ENCODE results near the gene UMAD1.

UMAD1 gene

DNA sequence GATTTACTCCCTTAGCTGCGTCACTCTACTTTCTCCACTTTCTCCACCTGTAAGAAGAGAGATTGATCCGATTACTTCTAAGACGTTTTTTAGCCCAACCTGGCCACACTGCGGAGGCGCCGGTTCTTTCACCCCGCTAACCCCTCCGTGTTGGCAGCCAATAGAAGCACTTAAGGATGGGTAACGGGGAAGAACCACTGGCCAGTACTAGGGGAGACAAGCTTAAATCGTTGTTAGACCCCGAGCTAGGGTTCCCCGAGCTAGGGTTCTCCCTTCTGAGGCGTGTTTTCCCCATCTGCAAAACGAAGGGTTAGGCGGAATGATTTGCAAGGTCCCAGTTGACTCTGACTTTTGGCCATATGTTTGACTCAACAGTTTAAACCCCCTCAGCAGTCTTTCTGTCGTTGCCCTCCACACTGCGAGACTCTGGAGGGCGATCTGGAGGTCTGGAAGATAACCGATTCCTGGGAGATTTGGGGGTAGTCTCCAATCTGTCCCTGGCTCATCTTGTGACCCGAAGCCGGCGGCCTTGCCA lies 644 bp downstream of the UMAD1 start:
- Histone ChIP-seq H3K79me1 (replicated peaks; ENCODE audit: low read length, poor library complexity, severe bottlenecking) (peaks cover 22% of the 10 kb centered on the region), H3K18ac (ENCODE audit: low read depth in 1 of 2, low read length in 2 of 2) (peak overlapping the region in 1 of 2 experiments; percentile 14), H3K9ac (ENCODE audit: low read length) (peak overlapping the region; percentile 92), H4K8ac (ENCODE audit: low read length) (peak overlapping the region; percentile 43), H2BK12ac (ENCODE audit: low read length in 2 of 2) (no peak overlapping the region), H3K36me3 (ENCODE audit: control insufficient read depth in 1 of 2, insufficient read depth in 2 of 2, low read depth in 1 of 2, low read length in 2 of 2) (peaks cover 0 to 17% of the 10 kb centered on the region in 2 experiments), H3K4ac (ENCODE audit: low read depth in 1 of 2, low read length in 2 of 2) (no peak overlapping the region), H2AK5ac (ENCODE audit: low read length, severe bottlenecking) (no peak overlapping the region), H3K14ac (ENCODE audit: low read length in 2 of 2) (no peak overlapping the region), H2BK120ac (ENCODE audit: low read depth, low read length) (no peak overlapping the region), H3K9me3 (ENCODE audit: control insufficient read depth, low read length) (no peaks in the 10 kb centered on the region), H3K27ac (ENCODE audit: low read length, poor library complexity, severe bottlenecking) (peak overlapping the region; percentile 79), H3K4me3 (ENCODE audit: insufficient read depth in 1 of 2, low read depth in 1 of 2, low read length in 2 of 2) (peak overlapping the region; percentile 86 to 95), H2BK15ac (ENCODE audit: low read depth, poor library complexity, severe bottlenecking) (no peak overlapping the region), H2AFZ (ENCODE audit: low read depth, low read length) (peak overlapping the region; percentile 92), H3K4me1 (ENCODE audit: control insufficient read depth, insufficient read depth, low read depth, low read length) (peaks cover 5% of the 10 kb centered on the region), H2BK5ac (ENCODE audit: low read depth, low read length, poor library complexity, severe bottlenecking) (no peak overlapping the region), H3K27me3 (ENCODE audit: control insufficient read depth in 1 of 2, insufficient read depth in 1 of 2, low read length in 2 of 2) (no peaks in the 10 kb centered on the region), H3K4me2 (ENCODE audit: low read length, poor library complexity, severe bottlenecking) (peak overlapping the region; percentile 82), H3K23ac (ENCODE audit: low read length in 2 of 2) (no peak overlapping the region), H4K91ac (ENCODE audit: low read length) (no peak overlapping the region)
- WGBS: 3% methylated on average over 22 of the region's 22 CpGs
- DNase-seq: no peak

DNA sequence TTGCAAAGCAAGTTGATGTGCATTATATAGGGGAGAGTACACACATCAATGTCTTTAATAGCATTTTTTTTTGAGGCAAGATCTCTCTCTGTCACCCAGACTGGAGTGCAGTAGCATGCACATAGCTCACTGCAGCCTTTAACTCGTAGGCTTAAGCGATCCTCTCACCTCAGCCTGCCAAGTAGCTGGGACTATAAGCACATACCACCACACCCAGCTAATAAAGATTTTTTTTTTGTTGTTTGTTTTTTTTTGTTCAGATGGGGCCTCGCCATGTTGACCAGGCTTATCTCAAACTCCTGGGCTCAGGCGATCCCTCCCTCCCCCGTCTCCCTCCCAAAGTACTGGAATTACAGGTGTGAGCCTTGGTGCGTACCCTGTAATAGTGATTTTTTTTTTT lies 1.5 kb downstream of the UMAD1 start:
- no peak overlapping the region for H3K14ac ChIP-seq (ENCODE audit: low read length in 2 of 2)
- WGBS: 83% methylated on average over 2 of the region's 6 CpGs

DNA sequence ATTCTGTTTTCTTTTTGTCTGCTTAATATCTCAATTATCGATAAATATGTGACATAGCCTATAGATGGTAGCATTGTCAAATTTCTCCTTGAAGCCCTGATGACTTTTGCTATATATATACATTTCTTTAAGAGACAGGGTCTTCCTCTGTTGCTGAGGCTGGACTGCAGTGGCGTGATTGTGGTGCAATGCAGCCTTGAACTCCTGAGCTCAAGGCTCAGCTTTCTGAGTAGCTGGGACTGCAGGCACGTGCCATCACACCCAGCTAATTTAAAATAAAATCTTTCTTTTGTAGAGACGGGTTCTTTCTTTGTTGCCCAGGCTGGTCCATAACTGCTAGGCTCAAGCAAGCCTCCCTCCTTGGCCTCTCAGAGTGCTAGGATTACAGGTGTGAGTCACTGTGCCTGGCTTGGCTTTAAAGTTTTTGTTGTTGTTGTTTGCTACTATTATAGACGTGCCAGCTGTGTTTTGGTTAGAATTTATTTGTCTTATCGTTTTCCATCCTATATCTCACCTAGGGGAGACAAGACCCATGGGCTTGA lies 7.0 kb downstream of the UMAD1 start:
- H3K27me3 ChIP-seq (ENCODE audit: control insufficient read depth in 1 of 2, insufficient read depth in 1 of 2, low read length in 2 of 2): no peaks in the 10 kb centered on the region
- H3K4ac ChIP-seq (ENCODE audit: low read depth in 1 of 2, low read length in 2 of 2): no peak overlapping the region
- H3K18ac ChIP-seq (ENCODE audit: low read depth in 1 of 2, low read length in 2 of 2): no peak overlapping the region
- no peaks in the 10 kb centered on the region for H3K36me3 ChIP-seq (ENCODE audit: control insufficient read depth in 1 of 2, insufficient read depth in 2 of 2, low read depth in 1 of 2, low read length in 2 of 2)
- H2AFZ ChIP-seq (ENCODE audit: low read depth, low read length): no peak overlapping the region
- no peak overlapping the region for H2BK15ac ChIP-seq (ENCODE audit: low read depth, poor library complexity, severe bottlenecking)
- no peak overlapping the region for H4K8ac ChIP-seq (ENCODE audit: low read length)
- no peak overlapping the region for H4K91ac ChIP-seq (ENCODE audit: low read length)
- no peak overlapping the region for H3K23ac ChIP-seq (ENCODE audit: low read length in 2 of 2)
- peaks cover 36% of the 10 kb centered on the region for H3K79me1 ChIP-seq (replicated peaks; ENCODE audit: low read length, poor library complexity, severe bottlenecking)
- no peak overlapping the region for H3K14ac ChIP-seq (ENCODE audit: low read length in 2 of 2)
- H2BK5ac ChIP-seq (ENCODE audit: low read depth, low read length, poor library complexity, severe bottlenecking): no peak overlapping the region
- H3K9me3 ChIP-seq (ENCODE audit: control insufficient read depth, low read length): no peaks in the 10 kb centered on the region
- no peak overlapping the region for H2AK5ac ChIP-seq (ENCODE audit: low read length, severe bottlenecking)
- H2BK120ac ChIP-seq (ENCODE audit: low read depth, low read length): no peak overlapping the region
- H3K4me1 ChIP-seq (ENCODE audit: control insufficient read depth, insufficient read depth, low read depth, low read length): no peaks in the 10 kb centered on the region
- DNase-seq: no peak
- H3K9ac ChIP-seq (ENCODE audit: low read length): no peak overlapping the region
- WGBS: 95% methylated on average over 2 of the region's 6 CpGs
- no peak overlapping the region for H3K4me2 ChIP-seq (ENCODE audit: low read length, poor library complexity, severe bottlenecking)
- no peak overlapping the region for H3K27ac ChIP-seq (ENCODE audit: low read length, poor library complexity, severe bottlenecking)
- H2BK12ac ChIP-seq (ENCODE audit: low read length in 2 of 2): no peak overlapping the region
- no peak overlapping the region for H3K4me3 ChIP-seq (ENCODE audit: insufficient read depth in 1 of 2, low read depth in 1 of 2, low read length in 2 of 2)

More for the DNA sequence above, 1.5 kb downstream of the UMAD1 start:
- Histone ChIP-seq H3K18ac (ENCODE audit: low read depth in 1 of 2, low read length in 2 of 2) (no peak overlapping the region), H2BK120ac (ENCODE audit: low read depth, low read length) (no peak overlapping the region), H3K27me3 (ENCODE audit: control insufficient read depth in 1 of 2, insufficient read depth in 1 of 2, low read length in 2 of 2) (no peaks in the 10 kb centered on the region), H3K36me3 (ENCODE audit: control insufficient read depth in 1 of 2, insufficient read depth in 2 of 2, low read depth in 1 of 2, low read length in 2 of 2) (peaks cover 0 to 9% of the 10 kb centered on the region in 2 experiments), H3K27ac (ENCODE audit: low read length, poor library complexity, severe bottlenecking) (no peak overlapping the region), H3K23ac (ENCODE audit: low read length in 2 of 2) (no peak overlapping the region), H3K79me1 (replicated peaks; ENCODE audit: low read length, poor library complexity, severe bottlenecking) (peaks cover 26% of the 10 kb centered on the region), H3K4me2 (ENCODE audit: low read length, poor library complexity, severe bottlenecking) (no peak overlapping the region), H3K9ac (ENCODE audit: low read length) (peak overlapping the region; percentile 92), H2BK12ac (ENCODE audit: low read length in 2 of 2) (no peak overlapping the region), H2BK5ac (ENCODE audit: low read depth, low read length, poor library complexity, severe bottlenecking) (no peak overlapping the region), H2BK15ac (ENCODE audit: low read depth, poor library complexity, severe bottlenecking) (no peak overlapping the region), H2AFZ (ENCODE audit: low read depth, low read length) (no peak overlapping the region), H3K4me1 (ENCODE audit: control insufficient read depth, insufficient read depth, low read depth, low read length) (peaks cover 5% of the 10 kb centered on the region), H3K4me3 (ENCODE audit: insufficient read depth in 1 of 2, low read depth in 1 of 2, low read length in 2 of 2) (peak overlapping the region in 1 of 2 experiments; percentile 95), H2AK5ac (ENCODE audit: low read length, severe bottlenecking) (no peak overlapping the region), H4K8ac (ENCODE audit: low read length) (no peak overlapping the region), H3K4ac (ENCODE audit: low read depth in 1 of 2, low read length in 2 of 2) (no peak overlapping the region), H4K91ac (ENCODE audit: low read length) (no peak overlapping the region), H3K9me3 (ENCODE audit: control insufficient read depth, low read length) (no peaks in the 10 kb centered on the region)
- no peak for DNase-seq

DNA sequence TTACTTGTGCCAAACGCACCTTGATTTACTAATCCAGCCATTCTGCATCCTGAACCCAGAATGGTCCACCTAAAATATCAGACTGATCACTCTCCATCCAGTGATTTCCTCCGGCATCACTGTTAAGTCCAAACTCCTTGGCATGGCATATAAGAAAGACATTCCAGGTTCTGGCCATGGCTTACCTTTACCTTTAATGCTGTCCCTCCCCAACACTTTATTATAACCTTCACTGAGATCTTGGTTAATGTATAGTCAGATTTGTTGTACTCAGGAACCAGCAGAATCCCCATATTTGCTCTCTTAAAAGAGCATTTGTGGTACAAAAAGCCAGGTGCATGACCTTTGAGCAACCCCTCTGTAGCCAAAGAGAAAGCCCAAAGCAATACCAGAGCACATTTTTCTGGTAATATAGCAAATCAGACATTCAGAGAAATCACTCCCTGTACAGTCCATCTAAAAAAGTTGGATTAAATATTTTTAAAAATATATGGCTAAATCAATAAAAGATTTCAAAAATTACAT lies 10.2 kb downstream of the UMAD1 start:
- H3K36me3 ChIP-seq (ENCODE audit: control insufficient read depth in 1 of 2, insufficient read depth in 2 of 2, low read depth in 1 of 2, low read length in 2 of 2): no peaks in the 10 kb centered on the region
- no peak overlapping the region for H3K4ac ChIP-seq (ENCODE audit: low read depth in 1 of 2, low read length in 2 of 2)
- H4K8ac ChIP-seq (ENCODE audit: low read length): no peak overlapping the region
- H2AFZ ChIP-seq (ENCODE audit: low read depth, low read length): no peak overlapping the region
- no peak overlapping the region for H3K27ac ChIP-seq (ENCODE audit: low read length, poor library complexity, severe bottlenecking)
- H4K91ac ChIP-seq (ENCODE audit: low read length): no peak overlapping the region
- no peak overlapping the region for H3K23ac ChIP-seq (ENCODE audit: low read length in 2 of 2)
- no peak overlapping the region for H3K4me2 ChIP-seq (ENCODE audit: low read length, poor library complexity, severe bottlenecking)
- H2BK12ac ChIP-seq (ENCODE audit: low read length in 2 of 2): no peak overlapping the region
- H3K9ac ChIP-seq (ENCODE audit: low read length): no peak overlapping the region
- no peak overlapping the region for H2BK5ac ChIP-seq (ENCODE audit: low read depth, low read length, poor library complexity, severe bottlenecking)
- H3K14ac ChIP-seq (ENCODE audit: low read length in 2 of 2): no peak overlapping the region
- no peak overlapping the region for H3K18ac ChIP-seq (ENCODE audit: low read depth in 1 of 2, low read length in 2 of 2)
- no peaks in the 10 kb centered on the region for H3K9me3 ChIP-seq (ENCODE audit: control insufficient read depth, low read length)
- WGBS: 94% methylated on average over 2 of the region's 2 CpGs
- H3K79me1 ChIP-seq (replicated peaks; ENCODE audit: low read length, poor library complexity, severe bottlenecking): peaks cover 31% of the 10 kb centered on the region
- H3K27me3 ChIP-seq (ENCODE audit: control insufficient read depth in 1 of 2, insufficient read depth in 1 of 2, low read length in 2 of 2): no peaks in the 10 kb centered on the region
- no peak overlapping the region for H3K4me3 ChIP-seq (ENCODE audit: insufficient read depth in 1 of 2, low read depth in 1 of 2, low read length in 2 of 2)
- H2AK5ac ChIP-seq (ENCODE audit: low read length, severe bottlenecking): no peak overlapping the region
- H2BK120ac ChIP-seq (ENCODE audit: low read depth, low read length): no peak overlapping the region
- no peak for DNase-seq
- no peaks in the 10 kb centered on the region for H3K4me1 ChIP-seq (ENCODE audit: control insufficient read depth, insufficient read depth, low read depth, low read length)
- H2BK15ac ChIP-seq (ENCODE audit: low read depth, poor library complexity, severe bottlenecking): no peak overlapping the region

Data from mesenchymal stem cell (in vitro differentiated cells and primary cell).